ENCODE measurements around the gene MDFI. TPM values are rescaled to one million over a fixed set of nuclear protein-coding genes. Genes with fewer than 3 reads are reported as not detected.
A peak's percentile ranks its signal among the peaks of the same experiment; 100 is the strongest.

Gene MDFI
- total RNA-seq, 2 donors from 2014 or later = 52.7 to 80.0 TPM

DNA sequence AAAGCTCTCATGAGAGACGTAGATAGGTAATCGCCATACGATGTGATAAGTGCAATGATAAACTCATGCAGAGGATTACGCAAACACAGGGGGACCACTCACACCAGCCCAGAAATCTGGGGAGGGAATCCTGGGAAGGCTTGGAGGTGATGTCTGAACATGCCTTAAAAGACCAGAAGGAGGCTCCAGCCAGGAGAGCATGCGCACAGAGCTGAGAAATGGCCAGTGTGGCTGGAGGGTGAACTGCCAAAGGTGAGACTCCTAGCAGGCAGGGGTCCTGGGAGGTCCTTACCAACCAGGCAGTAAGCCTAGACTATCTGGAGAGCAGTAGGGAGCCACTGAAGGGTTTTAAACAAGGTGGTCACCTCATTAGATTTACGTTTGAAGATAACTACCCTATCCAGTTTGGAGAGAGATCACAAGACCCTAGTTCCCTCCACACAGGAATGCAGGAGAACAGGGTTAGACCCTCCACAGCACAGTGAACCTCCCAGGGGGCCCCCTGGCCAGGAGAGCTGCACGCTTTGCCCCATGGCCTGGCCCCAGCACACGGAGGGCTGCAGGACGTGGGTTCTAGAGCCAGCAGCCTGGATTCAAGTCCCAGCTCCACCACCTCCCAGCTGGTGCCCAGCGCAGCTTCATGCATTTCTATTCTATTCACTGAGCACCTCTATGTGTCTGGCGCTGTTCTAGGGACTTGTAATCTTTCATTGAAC, 13.1 kb downstream of the MDFI start:
- Histone ChIP-seq H3K9ac (ENCODE audit: extremely low read depth, low read length, poor library complexity, severe bottlenecking) (no peak overlapping the region), H3K27ac (ENCODE audit: low read depth, low read length) (no peak overlapping the region), H3K4me1 (ENCODE audit: control insufficient read depth, insufficient read depth, low read length) (peaks cover 3% of the 10 kb centered on the region), H3K27me3 (ENCODE audit: control insufficient read depth, insufficient read depth, low read length, poor library complexity, severe bottlenecking) (no peaks in the 10 kb centered on the region), H3K4me3 (ENCODE audit: low read length) (no peak overlapping the region), H3K9me3 (ENCODE audit: control insufficient read depth, low read length) (no peaks in the 10 kb centered on the region), H3K36me3 (ENCODE audit: control insufficient read depth, insufficient read depth, low read length) (peaks cover 4% of the 10 kb centered on the region)
- Mint-ChIP-seq H3K9me3 (no peaks in the 10 kb centered on the region), H3K27ac (no peak overlapping the region), H3K27me3 (ENCODE audit: insufficient read depth) (no peaks in the 10 kb centered on the region), H3K4me3 (no peak overlapping the region), H3K36me3 (ENCODE audit: low read depth) (peaks cover 51% of the 10 kb centered on the region), H3K4me1 (peaks cover 13% of the 10 kb centered on the region)
- TF ChIP-seq, protein P1, sequence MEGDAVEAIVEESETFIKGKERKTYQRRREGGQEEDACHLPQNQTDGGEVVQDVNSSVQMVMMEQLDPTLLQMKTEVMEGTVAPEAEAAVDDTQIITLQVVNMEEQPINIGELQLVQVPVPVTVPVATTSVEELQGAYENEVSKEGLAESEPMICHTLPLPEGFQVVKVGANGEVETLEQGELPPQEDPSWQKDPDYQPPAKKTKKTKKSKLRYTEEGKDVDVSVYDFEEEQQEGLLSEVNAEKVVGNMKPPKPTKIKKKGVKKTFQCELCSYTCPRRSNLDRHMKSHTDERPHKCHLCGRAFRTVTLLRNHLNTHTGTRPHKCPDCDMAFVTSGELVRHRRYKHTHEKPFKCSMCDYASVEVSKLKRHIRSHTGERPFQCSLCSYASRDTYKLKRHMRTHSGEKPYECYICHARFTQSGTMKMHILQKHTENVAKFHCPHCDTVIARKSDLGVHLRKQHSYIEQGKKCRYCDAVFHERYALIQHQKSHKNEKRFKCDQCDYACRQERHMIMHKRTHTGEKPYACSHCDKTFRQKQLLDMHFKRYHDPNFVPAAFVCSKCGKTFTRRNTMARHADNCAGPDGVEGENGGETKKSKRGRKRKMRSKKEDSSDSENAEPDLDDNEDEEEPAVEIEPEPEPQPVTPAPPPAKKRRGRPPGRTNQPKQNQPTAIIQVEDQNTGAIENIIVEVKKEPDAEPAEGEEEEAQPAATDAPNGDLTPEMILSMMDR (conservative IDR thresholded peaks at IDR 0.05) = peak; percentile 17
- peak; percentile 53 for DNase-seq
- WGBS, 2 experiments (ENCODE audit: insufficient coverage in 1 of 2, insufficient read length in 1 of 2) = 81 to 84% methylated on average over 6 to 11 of the region's 11 CpGs

DNA sequence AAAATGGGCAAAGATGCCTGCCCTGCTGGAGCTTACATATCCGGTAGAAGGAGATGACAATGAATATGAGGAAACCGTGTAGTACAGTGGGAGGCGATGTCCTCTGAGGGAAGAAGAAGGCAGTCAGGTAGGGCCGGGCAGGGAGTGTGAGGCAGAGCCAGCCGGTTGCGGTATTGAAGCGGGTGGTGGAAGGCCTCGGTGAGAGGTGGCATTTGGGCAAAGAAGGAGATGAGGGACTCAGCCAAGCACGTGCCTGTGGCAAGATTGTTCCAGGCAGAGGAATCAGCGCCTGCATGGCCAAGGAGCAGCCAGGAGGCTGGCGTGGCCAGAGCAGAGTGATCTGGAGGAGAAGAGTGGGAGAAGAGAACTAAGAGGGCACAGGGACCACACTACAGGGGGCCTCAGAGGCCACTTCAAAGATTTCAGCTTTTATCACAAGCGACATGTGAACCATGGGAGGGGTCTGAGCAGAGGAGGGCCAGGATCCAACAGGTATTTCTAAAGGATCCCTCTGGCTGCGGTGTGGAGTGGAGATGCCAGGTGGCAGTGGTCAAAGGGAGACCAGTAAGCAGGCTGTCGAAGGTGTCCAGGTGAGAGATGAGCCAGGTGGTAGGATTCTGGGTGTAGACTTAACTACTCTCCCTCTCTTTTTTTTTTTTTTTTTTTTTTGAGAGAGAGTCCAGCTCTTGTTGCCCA, 13.8 kb downstream of the MDFI start:
- Mint-ChIP-seq H3K27ac (peak overlapping the region; percentile 37), H3K4me3 (no peak overlapping the region)
- 92 to 98% methylated on average over 8 to 14 of the region's 14 CpGs for WGBS, 2 experiments (ENCODE audit: insufficient coverage in 1 of 2, insufficient read length in 1 of 2)

DNA sequence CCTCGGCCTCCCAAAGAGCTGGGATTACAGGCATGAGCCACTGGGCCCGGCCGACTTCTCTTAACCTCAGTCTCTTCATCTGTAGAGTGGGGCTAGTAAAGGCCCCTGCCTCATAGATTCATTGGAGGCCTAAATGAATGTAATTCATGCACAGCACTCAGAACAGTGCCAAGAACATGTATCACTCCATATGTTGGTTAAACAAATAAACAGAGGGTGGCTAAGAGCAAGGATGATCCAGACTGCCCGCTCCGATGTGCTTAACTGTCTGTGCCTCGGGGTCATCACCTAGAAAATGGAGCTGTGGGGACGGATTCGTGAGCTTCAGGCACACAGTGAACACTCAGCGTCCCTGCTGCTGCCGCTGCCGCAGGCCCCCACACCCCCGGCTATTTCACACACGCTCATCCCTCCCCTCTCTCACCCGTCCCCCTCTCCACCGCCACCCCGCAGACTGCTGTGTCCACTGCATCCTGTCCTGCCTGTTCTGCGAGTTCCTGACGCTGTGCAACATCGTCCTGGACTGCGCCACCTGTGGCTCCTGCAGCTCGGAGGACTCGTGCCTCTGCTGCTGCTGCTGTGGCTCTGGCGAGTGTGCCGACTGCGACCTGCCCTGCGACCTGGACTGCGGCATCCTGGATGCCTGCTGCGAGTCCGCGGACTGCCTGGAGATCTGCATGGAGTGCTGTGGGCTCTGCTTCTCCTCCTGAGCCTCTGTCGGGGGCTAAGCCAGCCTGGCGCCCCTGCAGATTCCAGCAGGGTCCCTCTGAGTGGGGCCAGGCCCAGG, 14.8 kb downstream of the MDFI start:
- DNase-seq = peak; percentile 47
- H3K9ac ChIP-seq (ENCODE audit: extremely low read depth, low read length, poor library complexity, severe bottlenecking) = no peak overlapping the region
- no peaks in the 10 kb centered on the region for H3K27me3 Mint-ChIP-seq (ENCODE audit: insufficient read depth)
- H3K4me3 Mint-ChIP-seq = no peak overlapping the region
- no peaks in the 10 kb centered on the region for H3K9me3 Mint-ChIP-seq
- WGBS, 2 experiments (ENCODE audit: insufficient coverage in 1 of 2, insufficient read length in 1 of 2) = 93 to 94% methylated on average over 17 to 32 of the region's 32 CpGs
- H3K4me1 ChIP-seq (ENCODE audit: control insufficient read depth, insufficient read depth, low read length) = peaks cover 3% of the 10 kb centered on the region
- TF ChIP-seq, protein P1 (conservative IDR thresholded peaks at IDR 0.05) = no peak
- H3K4me3 ChIP-seq (ENCODE audit: low read length) = no peak overlapping the region
- no peaks in the 10 kb centered on the region for H3K9me3 ChIP-seq (ENCODE audit: control insufficient read depth, low read length)
- peaks cover 13% of the 10 kb centered on the region for H3K4me1 Mint-ChIP-seq
- no peaks in the 10 kb centered on the region for H3K27me3 ChIP-seq (ENCODE audit: control insufficient read depth, insufficient read depth, low read length, poor library complexity, severe bottlenecking)
- H3K36me3 ChIP-seq (ENCODE audit: control insufficient read depth, insufficient read depth, low read length) = peaks cover 4% of the 10 kb centered on the region
- no peak overlapping the region for H3K27ac Mint-ChIP-seq
- peaks cover 37% of the 10 kb centered on the region for H3K36me3 Mint-ChIP-seq (ENCODE audit: low read depth)
- no peak overlapping the region for H3K27ac ChIP-seq (ENCODE audit: low read depth, low read length)

More for the DNA sequence above, 13.8 kb downstream of the MDFI start:
- peaks cover 44% of the 10 kb centered on the region for H3K36me3 Mint-ChIP-seq (ENCODE audit: low read depth)
- TF ChIP-seq, protein P1 (conservative IDR thresholded peaks at IDR 0.05) = no peak
- no peaks in the 10 kb centered on the region for H3K9me3 Mint-ChIP-seq
- Histone ChIP-seq H3K36me3 (ENCODE audit: control insufficient read depth, insufficient read depth, low read length) (peaks cover 4% of the 10 kb centered on the region), H3K9me3 (ENCODE audit: control insufficient read depth, low read length) (no peaks in the 10 kb centered on the region), H3K9ac (ENCODE audit: extremely low read depth, low read length, poor library complexity, severe bottlenecking) (no peak overlapping the region), H3K4me1 (ENCODE audit: control insufficient read depth, insufficient read depth, low read length) (peaks cover 3% of the 10 kb centered on the region), H3K27ac (ENCODE audit: low read depth, low read length) (no peak overlapping the region), H3K4me3 (ENCODE audit: low read length) (no peak overlapping the region), H3K27me3 (ENCODE audit: control insufficient read depth, insufficient read depth, low read length, poor library complexity, severe bottlenecking) (no peaks in the 10 kb centered on the region)
- DNase-seq = no peak
- peaks cover 13% of the 10 kb centered on the region for H3K4me1 Mint-ChIP-seq
- no peaks in the 10 kb centered on the region for H3K27me3 Mint-ChIP-seq (ENCODE audit: insufficient read depth)

Data from endodermal cell (in vitro differentiated cells).